HG02678 (cell line): ENCODE measurements around the gene SHISAL1.
"Not testable (repeated sequence)": the region's sequence is repeated elsewhere in the genome, so short reads cannot be mapped to it uniquely, and the experiment has no call there.

ENCODE experiments used
- ATAC-seq: cut with Tn5 transposase; IDR thresholded peaks from one replicate; pipeline ENCODE4 v1.9.1; 2021; ENCODE audit warnings: mild to moderate bottlenecking, moderate library complexity; ENCODE audit not compliant: unreplicated experiment

SHISAL1 gene

GRCh38 chr22:44329179-44329796, 16.5 kb upstream of the SHISAL1 start:
- peak; percentile 78 for ATAC-seq

DNA sequence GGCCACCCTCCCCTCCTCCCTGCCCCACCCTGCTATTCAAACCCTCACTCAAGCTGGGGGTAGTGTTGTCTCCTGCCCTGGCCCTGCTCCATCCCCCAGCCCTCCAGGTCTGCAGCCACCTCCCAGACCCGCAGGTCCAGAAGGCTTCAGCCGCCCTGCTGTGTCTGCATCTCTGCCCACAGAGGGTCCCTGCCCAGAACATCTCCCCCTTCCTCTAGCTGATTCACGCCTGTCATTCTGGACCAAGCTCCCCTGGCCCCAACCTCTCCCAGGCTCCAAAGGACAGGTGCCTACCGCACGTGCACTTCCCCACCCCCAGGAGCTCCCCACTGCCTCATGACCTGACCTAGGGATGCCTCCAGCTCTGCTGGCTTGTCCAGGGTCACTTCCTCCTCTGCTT, 16.0 kb upstream of the SHISAL1 start:
- ATAC-seq, result no peak

DNA sequence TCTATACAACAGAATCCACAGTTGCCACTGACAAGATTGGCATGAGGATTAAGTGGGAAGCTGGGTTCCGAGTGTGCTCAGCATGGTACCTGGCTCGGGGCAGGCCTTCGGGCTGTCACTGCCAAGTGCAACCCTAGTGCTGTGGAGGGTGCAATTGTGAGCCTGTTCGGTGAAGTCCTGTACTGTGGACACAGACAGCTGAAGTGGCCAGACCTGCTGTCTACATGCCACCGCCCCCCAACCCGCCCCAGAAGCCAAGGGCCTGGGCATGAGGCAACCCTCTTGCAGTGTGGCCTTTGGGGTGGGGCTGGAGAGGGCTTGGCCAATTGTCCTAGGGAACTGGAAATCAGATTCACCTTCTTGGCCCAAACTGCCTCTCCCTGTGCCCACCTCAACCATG, 15.6 kb upstream of the SHISAL1 start:
- no peak for ATAC-seq

DNA sequence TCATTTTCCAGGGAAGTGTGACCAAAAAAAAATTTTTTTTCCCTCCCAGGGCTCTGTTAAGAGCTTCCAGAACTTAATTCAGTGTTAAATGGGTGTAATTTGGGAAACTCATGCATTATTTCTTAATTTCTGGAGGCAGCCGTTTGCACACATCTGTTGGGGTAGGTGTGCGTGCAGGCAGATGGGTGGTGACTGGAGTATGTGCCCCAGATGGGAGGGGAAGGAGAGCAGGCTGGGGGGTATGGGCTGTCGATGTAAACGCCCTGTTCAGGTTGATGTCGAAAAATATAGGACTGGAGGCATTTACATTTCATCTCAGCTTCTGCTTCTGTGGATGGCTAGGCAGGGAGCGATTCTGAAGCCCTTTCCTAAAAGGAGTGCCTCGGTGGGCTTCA, 13.7 kb upstream of the SHISAL1 start:
- ATAC-seq, result no peak

DNA sequence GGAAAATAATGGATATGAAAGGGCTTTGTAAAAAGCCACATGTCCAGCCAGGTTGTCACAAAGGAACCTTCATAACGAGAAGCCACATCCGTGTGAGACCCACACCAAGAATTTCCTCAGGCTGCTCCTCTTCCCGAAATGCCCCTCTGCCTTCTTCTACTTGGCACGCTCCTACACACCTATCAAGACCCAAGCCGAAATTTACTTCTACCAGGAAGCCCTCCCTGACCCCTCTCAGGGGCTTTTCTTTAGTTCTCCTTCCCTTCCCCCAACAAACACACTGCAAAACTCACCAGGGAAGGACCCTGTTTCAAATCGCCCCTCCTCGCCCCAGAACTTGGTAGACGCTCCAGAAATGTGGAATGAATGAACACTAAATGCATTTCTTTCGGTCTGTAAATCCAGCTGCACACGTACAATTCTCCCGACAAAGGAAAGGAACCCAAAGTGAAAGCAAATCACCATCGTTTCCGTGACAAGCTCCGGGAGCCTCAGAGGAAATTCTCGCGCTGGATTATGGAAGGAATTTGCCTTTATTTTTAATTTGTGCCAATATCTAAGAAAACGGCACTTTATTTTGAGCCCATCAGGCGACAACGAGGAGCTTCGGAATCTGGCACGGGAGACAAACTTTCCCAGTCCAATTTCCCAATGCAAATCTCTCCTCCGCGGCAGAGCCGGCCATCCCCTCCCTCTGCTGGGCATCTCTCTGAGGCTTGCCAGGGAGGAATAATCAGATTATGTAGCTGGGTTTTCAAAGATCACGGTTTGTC, 13.2 kb upstream of the SHISAL1 start:
- ATAC-seq, result no peak

DNA sequence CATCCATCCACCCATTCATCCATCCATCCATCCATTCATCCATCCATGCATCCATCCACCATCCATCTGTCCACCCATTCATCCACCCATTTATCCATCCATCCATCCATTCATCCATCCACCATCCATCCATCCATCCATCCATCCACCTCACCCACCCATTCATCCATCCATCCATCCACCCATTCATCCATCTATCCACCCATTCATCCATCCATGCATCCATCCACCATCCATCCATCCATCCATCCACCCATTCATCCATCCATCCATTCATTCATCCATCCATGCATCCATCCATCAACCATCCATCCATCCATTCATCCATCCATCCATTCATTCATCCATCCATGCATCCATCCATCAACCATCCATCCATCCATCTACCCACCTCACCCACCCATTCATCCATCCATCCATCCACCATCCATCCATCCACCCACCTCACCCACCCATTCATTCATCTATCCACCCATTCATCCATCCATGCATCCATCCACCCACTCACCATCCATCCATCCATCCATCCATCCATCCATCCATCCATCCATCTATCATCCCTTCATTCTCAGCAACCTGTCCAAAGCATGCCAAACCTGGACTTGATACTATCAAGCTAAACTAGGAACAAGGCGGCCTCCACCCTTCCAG, 10.5 kb upstream of the SHISAL1 start:
- not testable (repeated sequence) for ATAC-seq

DNA sequence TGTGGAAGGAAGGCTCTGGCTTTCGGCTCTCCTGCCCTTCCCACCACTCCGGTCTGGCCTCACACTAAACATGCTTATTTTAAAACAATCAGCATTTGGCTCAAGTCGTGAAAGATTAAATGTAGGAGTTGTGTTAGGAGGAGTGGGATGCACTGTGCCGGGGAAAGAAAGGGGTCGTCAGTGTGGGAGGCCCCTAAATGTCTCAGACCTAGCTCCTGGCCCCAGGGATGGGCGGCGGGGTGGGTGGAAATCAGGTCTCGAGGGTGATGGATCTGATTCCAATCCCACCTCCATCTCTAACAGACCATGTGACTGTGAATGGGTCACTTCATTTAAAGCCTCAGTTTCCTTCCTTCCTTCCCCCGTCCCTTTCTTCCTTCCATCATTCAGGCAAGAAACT, 6.9 kb upstream of the SHISAL1 start:
- ATAC-seq, result no peak

GRCh38 chr22:44318751-44319150, 6.0 kb upstream of the SHISAL1 start:
- ATAC-seq, result no peak

DNA sequence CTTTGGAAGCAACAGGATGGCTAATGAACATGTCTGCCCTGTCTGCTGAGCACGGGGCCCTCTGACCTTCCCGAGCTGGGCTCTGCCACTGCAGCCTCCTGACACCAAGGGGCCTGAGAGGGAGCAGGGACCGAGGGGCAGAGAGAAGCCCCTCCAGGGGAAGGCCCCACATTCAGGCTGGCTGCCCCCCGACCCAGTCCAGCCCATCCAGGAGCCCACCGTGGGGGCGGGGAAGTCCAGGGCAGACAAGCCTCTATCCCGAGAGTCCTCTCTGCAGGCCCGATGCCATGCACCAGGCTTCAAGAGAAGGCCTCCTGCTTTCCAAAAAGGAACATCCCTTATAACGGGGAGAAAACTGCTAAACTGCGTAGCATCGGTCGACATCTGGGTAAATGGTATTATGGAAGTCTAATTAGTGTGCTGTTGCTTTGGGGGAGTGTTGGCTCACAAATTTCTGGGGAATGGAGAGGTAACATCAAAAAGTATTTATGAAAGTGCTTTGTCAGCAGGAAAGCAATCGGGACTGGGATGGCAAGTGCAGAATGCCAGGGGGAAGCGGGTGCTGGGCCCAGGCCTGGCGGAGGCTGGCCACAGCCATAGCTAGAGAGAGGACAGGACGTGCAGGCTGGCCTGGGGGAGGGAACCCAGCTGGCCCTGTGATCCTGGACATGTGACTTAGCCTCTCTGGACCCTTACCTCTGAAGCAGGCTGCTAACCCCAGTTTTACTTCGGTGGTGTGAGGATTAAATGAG, 5.3 kb upstream of the SHISAL1 start:
- ATAC-seq, result no peak

DNA sequence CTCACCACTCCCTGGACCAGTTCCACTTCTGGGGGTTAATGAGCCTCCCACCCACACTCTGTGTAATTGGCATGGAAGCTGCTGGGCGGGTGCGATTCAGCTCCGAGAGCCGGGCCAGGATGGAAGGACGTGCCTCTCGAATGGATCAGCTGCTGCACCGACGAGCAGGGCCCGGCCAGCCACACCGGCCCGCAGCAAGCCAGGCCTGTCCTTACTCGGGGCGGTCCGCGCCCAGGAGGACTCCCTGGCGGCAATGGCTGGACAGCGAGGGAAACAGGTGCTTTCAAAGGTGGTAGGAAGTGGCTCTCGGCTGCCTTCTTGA, 4.3 kb upstream of the SHISAL1 start:
- ATAC-seq, result no peak

DNA sequence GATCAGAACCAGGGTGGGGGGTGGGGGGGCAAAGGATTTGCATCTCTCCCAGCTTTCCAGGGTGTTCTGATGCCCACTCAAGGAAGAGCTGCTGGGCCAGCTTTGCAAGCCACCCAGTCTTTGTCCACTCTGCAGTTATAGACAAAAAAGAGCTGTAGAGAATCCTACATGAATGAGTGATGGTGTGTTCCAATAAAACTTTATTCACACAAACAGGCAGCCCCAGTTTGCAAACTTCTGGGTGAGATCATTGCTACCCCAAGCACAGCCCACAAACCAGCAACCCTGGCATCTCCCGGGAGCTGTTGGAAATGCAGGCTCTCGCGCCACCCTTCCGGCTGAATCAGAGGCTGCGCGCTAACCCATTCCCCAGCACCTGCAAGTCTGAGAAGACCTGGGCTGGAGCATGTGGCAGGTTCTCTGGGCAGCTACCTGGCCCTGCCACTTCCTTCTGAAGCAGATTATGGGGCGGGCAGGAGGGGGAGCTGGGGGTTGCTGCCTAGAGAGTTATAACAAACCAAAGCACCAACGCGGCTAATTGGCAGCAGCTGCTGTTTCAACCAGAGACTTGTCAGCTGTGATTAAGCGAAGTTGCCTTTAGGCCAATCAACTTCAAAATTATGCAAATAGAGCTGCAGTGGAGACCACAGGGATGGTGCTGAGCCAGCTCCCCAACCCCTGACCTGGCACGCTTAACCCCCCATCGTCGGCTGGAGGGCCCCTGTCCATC, 3.8 kb upstream of the SHISAL1 start:
- no peak for ATAC-seq

GRCh38 chr22:44314425-44315067, 1.8 kb upstream of the SHISAL1 start:
- ATAC-seq, result no peak

DNA sequence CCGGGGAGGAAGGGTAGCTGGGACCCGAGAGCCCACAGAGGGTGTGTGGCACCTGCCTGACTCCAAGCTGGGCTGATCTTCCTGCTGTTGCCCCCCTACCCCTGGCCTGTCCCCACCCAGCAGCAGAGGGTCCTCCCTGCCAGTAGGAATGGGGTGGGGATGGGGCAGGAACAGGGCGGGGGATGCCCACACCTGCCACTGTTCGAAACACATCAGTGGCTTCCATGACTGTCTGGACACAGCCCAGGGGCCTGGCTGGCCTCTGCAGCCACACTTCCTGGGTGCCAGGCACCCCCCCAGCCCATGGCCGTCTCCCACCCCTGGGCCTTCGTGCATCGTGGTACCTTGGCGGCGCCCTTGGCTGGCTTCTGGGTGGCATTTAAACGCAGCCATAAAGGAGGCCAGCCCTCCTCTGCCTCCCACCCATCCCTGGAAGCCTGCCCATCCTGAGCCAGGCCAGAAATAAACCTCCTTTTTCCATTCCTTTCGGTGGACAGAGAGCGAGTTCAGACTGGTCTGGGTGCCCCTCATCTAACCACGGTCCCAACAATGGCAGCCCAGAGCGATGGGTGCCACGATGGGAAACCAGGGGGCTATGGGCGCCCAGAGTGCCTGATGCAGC, 745 bp upstream of the SHISAL1 start:
- no peak for ATAC-seq

DNA sequence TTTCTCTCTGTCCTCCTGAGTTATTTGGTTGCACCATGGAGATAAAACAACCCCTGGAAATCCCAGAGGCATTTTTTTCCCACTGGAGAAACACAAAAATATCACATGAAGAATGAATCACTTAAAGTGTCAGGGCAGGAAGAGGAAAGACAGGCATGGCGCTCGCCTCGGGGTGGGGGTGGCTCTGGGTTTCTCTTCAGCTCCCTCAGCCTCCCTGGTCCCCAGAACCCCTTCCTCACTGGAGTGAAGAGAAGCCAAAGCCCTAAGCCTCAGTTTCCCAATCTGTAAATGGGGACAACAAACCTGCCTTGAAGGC, 938 bp downstream of the SHISAL1 start:
- no peak for ATAC-seq

GRCh38 chr22:44311104-44311854, 1.5 kb downstream of the SHISAL1 start:
- no peak for ATAC-seq

- ATAC-seq, result no peak
Measured at GRCh38 chr22:44309647-44310046, 3.1 kb downstream of the SHISAL1 start.

DNA sequence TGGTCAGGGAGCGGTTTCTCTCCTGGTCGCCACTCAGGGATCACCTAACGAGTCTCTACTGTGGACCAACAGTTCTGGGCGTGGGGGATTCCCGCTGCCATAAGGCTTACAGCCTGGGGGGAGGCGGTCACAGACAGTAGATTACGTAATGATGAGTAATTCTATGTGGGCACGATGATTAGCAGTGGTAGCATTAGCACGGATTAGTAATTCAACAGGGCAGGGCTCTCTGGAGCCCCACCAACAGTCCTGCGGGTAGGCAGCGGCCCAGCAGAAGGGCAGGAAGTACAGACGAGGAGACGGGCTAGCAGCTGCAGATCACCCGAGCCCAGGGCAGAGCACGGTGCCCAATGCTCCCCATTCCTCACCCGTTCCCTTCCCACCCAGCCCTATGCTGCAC, 3.6 kb downstream of the SHISAL1 start:
- no peak for ATAC-seq

- ATAC-seq, result no peak
Measured at GRCh38 chr22:44307509-44308169, 5.1 kb downstream of the SHISAL1 start.

DNA sequence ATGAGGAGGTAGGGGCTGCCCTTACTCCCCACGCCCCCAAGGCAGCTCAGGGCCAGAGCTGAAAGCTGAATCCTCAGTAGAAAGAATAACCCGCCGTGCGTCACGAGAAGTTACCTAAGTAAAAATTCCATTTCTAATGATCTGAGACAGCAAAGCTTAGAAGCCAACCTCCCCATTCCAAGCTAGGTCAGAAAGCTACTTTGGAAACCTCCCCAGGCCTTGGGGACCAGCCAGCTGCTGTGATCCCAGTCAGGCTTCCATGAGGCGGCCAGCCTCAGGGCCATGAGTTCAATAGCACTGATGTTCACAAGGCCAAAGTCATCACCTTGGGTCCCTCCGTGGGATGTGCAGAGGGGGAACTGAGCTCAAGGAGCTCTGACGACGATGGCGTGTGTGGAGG, 6.9 kb downstream of the SHISAL1 start:
- no peak for ATAC-seq
